GM19240 (cell line): ENCODE measurements around the gene TIMELESS.
"Not testable (repeated sequence)": the region's sequence is repeated elsewhere in the genome, so short reads cannot be mapped to it uniquely, and the experiment has no call there.

ENCODE experiments used
- DNase-seq: peaks from one replicate; pipeline ENCODE4 v3.0.0; 2011; ENCODE audit warnings: low spot score; ENCODE audit not compliant: insufficient read length

The TIMELESS gene

DNA sequence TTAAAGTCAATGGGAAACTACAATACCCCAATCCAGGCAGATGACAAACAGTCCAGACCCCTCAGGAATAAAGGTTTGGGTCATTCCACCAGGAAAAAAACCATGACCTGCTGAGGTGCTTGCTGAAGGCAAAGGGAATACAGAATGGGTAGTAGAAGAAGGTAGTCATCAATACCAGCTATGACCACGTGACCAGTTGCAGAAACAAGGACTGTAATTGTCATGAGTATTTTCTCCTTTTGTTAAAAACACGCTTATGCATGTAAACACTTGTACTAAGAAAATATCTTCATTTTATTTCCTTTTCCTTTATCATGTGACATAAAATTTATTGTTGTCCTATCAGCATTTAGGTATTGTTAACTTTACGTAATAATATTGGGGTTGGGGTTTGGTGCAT is 45.0 kb downstream of the TIMELESS start:
- DNase-seq = not testable (repeated sequence)

- not testable (repeated sequence) for DNase-seq
These were observed 47.6 kb downstream of the TIMELESS start for GRCh38 chr12:56401612-56402011.

- DNase-seq = not testable (repeated sequence)
These were observed 48.1 kb downstream of the TIMELESS start for GRCh38 chr12:56401125-56401524.

GRCh38 chr12:56399466-56399865 is 49.8 kb downstream of the TIMELESS start:
- not testable (repeated sequence) for DNase-seq

DNA sequence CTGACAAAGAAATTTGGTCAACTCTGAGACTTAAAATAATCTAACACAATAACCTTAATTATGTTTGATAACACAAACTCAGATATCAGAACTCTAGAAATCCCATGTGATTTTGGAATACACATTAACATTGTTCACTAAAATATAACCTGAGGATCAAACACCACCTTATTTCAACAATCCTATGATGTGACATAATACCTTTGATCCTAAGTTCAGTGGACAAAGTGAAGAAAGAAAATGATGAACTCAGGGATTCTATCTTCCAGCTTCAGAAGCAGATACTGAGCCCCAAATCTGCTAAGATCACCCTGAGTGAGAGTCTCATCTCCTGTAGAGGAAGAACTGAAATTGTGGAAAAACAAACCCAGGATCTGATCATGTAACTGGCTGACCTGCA is 50.9 kb downstream of the TIMELESS start:
- DNase-seq = no peak

DNA sequence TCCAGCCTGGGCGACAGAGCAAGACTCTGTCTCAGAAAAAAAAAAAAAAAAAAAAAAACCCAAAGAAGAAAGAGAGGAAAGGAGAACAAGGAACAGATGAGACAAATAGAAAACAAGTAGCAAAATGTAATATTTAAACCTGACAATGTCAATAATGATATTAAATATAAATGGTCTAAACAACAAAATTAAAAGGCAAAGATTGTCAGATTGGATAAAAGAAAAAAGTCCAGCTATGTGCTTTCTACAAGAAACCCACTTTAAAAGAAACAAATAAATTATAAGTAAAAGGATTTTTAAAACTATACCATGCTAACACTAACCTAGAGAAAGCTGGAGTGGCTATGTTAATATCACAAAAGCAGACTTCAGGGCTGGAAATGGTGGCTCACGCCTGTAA is 56.9 kb downstream of the TIMELESS start:
- no peak for DNase-seq

GRCh38 chr12:56391721-56392120 is 57.5 kb downstream of the TIMELESS start:
- DNase-seq = no peak

- DNase-seq = no peak
These were observed 59.8 kb downstream of the TIMELESS start for GRCh38 chr12:56389412-56389811.

- no peak for DNase-seq
These were observed 62.0 kb downstream of the TIMELESS start for GRCh38 chr12:56387152-56387736.

- DNase-seq = no peak
These were observed 63.4 kb downstream of the TIMELESS start for GRCh38 chr12:56385873-56386272.

DNA sequence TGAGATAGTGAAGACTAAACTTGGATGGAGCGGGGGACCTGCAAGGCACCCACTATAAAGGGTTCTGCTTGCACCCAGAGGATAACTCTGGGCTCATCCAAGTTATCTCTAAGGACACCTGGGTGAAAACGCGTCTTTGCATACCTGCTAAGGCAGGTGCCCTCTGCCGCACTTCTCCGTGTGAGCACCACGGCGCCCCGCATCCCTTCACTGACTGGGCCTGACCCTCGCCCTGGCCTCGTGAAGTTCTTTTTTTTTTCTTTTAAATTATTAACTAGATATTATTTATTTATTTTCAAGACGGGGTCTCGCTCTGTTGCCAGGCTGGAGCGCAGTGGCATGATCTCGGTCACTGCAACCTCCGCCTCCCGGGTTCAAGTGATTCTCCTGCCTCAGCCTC is 66.6 kb downstream of the TIMELESS start:
- DNase-seq = no peak

GRCh38 chr12:56377989-56378316 is 71.3 kb downstream of the TIMELESS start:
- no peak for DNase-seq

DNA sequence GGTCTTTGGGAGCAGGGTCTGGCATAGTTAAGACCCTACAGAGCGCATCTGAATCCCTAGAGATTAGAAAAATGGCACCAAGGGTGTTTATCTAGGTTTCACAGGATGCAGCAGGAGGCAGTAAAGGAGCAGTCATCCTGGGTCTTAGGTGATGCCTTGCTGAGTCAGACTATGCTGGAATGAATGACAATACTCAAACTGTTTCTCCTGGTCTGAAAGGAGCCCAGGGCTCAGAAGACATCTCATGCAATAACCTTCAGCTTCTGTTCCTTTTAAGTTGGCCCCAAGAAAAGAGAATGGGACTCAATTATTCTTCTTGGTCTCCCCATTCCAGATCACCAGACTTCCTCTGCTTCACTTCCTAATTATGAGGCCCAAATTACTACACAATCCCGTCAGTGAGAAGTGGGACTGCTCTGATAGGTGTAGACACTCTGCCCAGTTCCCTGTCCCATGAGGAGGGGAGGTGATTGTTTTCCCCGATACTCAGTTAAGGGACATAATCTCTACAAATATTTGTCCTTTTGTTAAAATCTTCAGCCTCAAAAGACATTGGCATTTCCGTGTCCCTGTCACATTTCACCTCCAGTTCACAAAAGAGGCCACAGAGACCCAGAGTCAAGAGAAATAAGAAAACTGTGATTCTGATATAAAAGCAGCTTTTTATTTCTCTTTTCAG is 71.8 kb downstream of the TIMELESS start:
- no peak for DNase-seq

DNA sequence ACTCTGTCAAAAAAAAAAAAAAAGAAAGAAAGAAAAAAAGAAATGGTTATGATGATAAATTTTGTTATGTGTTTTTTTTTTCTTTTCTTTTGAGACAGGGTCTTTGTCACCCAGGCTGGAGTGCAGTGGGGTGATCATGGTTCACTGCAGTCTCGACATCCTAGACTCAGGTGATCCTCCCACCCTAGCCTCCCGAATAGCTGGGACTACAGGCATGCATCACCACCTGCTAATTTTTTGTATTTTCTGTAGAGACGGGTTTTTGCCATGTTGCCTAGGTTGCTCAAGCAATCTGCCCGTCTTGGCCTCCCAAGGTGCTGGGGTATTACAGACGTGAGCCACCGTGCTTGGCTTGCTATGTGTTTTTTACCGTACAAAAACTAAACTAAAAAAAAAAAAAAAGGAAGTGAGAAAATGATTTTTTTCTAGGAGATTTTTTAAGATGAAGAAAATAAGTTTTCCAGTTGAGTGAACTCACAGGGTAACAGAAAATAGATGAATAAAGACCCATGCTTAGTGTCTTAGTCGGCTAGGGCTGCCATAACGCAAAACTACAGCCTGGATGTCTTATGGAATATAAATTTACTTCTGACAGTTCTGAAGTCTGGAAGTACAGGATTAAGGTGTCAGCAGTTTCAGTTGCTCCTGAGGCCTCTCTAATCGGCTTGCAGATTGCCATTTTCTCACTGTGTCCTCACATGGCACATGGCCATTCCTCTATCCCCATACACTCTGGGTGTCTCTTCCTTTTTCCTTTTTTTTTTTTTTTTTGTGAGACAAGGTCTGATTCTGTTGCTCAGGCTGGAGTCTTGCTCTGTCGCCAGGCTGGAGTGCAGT is 73.4 kb downstream of the TIMELESS start:
- no peak for DNase-seq

DNA sequence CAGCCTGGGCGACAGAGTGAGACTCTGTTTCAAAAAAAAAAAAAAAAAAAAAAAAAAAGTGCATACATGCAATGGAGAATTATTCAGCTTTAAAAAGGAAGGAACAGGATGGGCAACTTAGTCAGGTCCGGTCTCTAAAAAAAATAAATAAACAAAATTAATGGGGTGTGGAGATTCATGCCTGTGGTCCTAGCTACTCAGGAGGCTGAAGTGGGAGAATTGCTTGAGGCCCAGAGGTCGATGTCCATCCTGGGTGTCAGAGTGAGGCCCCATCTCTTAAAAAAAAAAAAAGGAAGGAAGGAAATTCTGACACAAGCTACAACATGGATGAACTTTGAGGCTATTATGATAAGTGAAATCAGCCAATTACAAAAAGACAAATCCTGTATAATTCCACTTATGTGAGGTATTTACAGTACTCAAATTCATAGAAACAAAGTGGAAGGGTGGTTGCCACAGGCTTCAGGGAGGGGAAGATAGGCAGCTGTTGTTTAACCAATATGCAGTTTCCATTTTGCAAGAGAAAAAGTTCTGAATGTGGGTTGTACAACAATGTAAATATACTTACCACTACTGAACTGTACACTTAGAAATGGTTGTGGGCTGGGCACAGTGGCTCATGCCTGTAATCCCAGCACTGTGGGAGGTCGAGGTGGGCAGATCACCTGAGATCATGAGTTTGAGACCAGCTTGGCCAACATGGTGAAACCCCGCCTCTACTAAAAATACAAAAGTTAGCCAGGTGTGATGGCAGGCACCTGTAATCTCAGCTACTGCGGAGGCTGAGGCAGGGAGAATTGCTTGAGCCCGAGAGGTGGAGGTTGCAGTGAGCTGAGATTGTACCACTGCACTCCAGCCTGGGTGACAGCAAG is 74.3 kb downstream of the TIMELESS start:
- DNase-seq = no peak

DNA sequence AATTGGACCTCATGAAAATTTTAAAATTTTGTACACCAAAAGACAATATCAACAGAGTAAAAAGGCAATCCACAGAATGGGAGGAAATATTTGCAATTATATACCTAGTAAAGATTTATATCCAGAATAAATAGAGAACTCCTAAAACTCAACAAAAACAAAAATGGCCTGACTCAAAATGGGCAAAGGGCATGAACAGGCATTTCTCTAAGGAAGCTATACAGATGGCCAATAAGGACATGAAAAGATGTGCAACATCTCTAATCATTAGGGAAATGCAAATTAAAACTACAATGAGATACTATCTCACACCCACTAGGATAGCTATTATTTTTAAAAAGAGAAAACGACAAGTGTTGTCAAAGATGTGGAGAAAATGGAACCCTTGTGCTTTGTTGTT is 75.7 kb downstream of the TIMELESS start:
- no peak for DNase-seq

- no peak for DNase-seq
These were observed 82.3 kb downstream of the TIMELESS start for GRCh38 chr12:56366948-56367347.
